Measurements from ENCODE around the gene PIEZO1. TPM values are rescaled to one million over a fixed set of nuclear protein-coding genes. Genes with fewer than 3 reads are reported as not detected.
A peak's percentile ranks its signal among the peaks of the same experiment; 100 is the strongest.

PIEZO1 gene
- total and polyA plus RNA-seq, 10 of the 15 experiments (the other 5 are each of a cell fraction or from before 2014, with no cell fraction given) = 1.3 to 169 (median 33.4) TPM

DNA sequence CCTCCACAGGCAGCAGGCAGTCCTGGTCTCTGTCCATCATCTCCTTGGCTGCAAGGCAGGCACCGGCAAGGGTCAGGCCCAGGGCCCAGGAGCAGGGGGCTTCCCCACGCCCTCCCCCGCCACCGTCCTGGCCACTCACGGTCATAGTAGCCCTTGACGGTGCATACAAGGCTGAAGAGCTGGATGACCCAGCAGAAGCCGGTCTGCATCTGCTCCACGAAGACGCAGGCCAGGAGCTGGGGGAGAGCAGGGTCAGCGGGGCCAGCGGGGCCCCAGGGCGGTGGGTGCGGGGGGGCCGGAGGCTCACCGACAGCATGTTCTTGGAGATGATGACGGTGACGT lies 58.6 kb downstream of the PIEZO1 start:
- Histone ChIP-seq H3K27ac (ENCODE audit: control insufficient read depth, insufficient read depth) (no peak overlapping the region), H3K27me3 (replicated peaks in 1 of 2; ENCODE audit: control insufficient read depth in 2 of 2, insufficient read depth in 2 of 2, low read length in 1 of 2) (no peaks in the 10 kb centered on the region), H3K79me2 (ENCODE audit: control insufficient read depth, insufficient read depth, low read length) (no peaks in the 10 kb centered on the region), H3K9me3 (replicated peaks; ENCODE audit: control insufficient read depth, insufficient read depth, low read length) (no peaks in the 10 kb centered on the region), H4K20me1 (ENCODE audit: control insufficient read depth, insufficient read depth) (no peaks in the 10 kb centered on the region), H3K4me2 (ENCODE audit: control insufficient read depth, insufficient read depth) (no peak overlapping the region), H3K9ac (ENCODE audit: control insufficient read depth, insufficient read depth, low read length) (no peak overlapping the region), H3K4me1 (ENCODE audit: control insufficient read depth, insufficient read depth, low read length) (no peaks in the 10 kb centered on the region), H3K4me3 (no peak overlapping the region), H3K36me3 (ENCODE audit: control insufficient read depth in 2 of 2, insufficient read depth in 2 of 2, low read length in 1 of 2) (peaks cover 3 to 54% of the 10 kb centered on the region in 2 experiments), H2AFZ (ENCODE audit: control insufficient read depth, low read depth, low read length) (no peak overlapping the region)
- no TSS peak for BruUV-seq (replicated peaks)
- CTCF ChIA-PET = no interaction called here
- ATAC-seq (no peak), DNase-seq (ENCODE audit: low read depth, low spot score) (no peak), FAIRE-seq (no peak)
- SMC1A ChIA-PET (ENCODE audit: uncharacterized antibody, unreplicated experiment) = no interaction called here
- POLR2A ChIA-PET = no interaction called here
- in situ Hi-C loops (cut with MboI) (no loop called here), intact Hi-C loops (cut with micrococcal nuclease; ENCODE audit: unreplicated experiment) (no loop called here)
- TF ChIP-seq PAX5 (IDR thresholded peaks at IDR 0.05; ENCODE audit: borderline replicate concordance, low read depth, low read length) (no peak), CEBPB (IDR thresholded peaks at IDR 0.05; ENCODE audit: borderline replicate concordance in 1 of 2, low read depth in 2 of 2, low read length in 2 of 2) (no peak), RELA (IDR thresholded peaks at IDR 0.05; ENCODE audit: borderline replicate concordance, partially characterized antibody) (no peak), POLR2A (IDR thresholded peaks at IDR 0.05; ENCODE audit: low read depth, low read length) (0 out of 2 replicates have a peak, but pooled peaks have one; percentile 15), MXI1 (IDR thresholded peaks at IDR 0.05; ENCODE audit: low read depth, low read length) (no peak), CBX3 (IDR thresholded peaks at IDR 0.05; ENCODE audit: borderline replicate concordance, low read depth) (no peak)
- RAD21 ChIA-PET (ENCODE audit: unreplicated experiment) = no interaction called here
- WGBS (ENCODE audit: insufficient coverage, insufficient replicate concordance, low lambda C conversion rate, missing lambda C conversion rate) = 98% methylated on average over 10 of the region's 17 CpGs

DNA sequence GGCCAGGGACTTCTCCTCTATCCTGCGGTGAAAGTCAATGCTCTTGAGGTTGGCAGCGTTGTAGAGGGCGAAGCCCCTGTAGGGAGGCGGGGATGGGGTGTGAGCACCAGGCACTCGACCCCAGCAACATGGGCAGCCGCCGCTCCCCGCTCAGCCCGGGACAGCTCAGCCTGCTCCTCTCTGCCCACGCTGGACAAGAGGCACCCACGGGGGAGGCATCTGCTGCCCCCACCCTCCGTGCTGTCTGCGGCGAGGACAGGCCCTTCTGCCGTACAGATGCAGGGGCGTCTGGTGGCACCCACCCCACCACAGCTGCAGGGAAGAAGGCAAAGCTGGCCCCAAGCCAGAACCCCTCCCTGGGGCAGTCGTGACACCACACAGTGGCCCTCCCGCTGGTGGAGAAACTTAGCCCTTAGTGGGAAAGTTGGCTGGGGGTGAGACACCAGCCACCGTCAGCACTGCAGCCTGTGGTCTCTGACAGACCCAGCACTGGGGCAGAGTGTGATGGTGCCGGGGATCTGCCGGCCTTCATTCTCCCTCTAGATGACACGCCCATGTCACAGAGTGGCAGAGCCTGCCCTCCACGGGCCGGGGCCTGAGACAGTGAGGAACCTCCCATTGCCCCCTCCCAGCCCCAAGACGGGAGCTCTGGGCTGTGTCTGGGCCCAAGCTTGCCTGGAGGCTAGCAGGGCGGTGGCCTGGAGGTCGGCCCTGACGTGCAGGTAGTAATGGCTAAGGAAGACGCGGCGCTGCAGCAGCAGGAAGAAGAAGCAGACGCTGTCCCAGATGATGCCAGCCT lies 59.2 kb downstream of the PIEZO1 start:
- 84% methylated on average over 32 of the region's 32 CpGs for WGBS (ENCODE audit: insufficient coverage, insufficient replicate concordance, low lambda C conversion rate, missing lambda C conversion rate)
- Histone ChIP-seq H3K4me1 (ENCODE audit: control insufficient read depth, insufficient read depth, low read length) (no peaks in the 10 kb centered on the region), H3K27ac (ENCODE audit: control insufficient read depth, insufficient read depth) (no peak overlapping the region), H3K79me2 (ENCODE audit: control insufficient read depth, insufficient read depth, low read length) (no peaks in the 10 kb centered on the region), H2AFZ (ENCODE audit: control insufficient read depth, low read depth, low read length) (no peak overlapping the region), H3K9ac (ENCODE audit: control insufficient read depth, insufficient read depth, low read length) (no peak overlapping the region), H4K20me1 (ENCODE audit: control insufficient read depth, insufficient read depth) (no peaks in the 10 kb centered on the region), H3K4me3 (no peak overlapping the region), H3K36me3 (ENCODE audit: control insufficient read depth in 2 of 2, insufficient read depth in 2 of 2, low read length in 1 of 2) (peaks cover 0 to 54% of the 10 kb centered on the region in 2 experiments; a peak in 3 of 4 replicates), H3K4me2 (ENCODE audit: control insufficient read depth, insufficient read depth) (no peak overlapping the region), H3K9me3 (replicated peaks; ENCODE audit: control insufficient read depth, insufficient read depth, low read length) (no peaks in the 10 kb centered on the region), H3K27me3 (replicated peaks in 1 of 2; ENCODE audit: control insufficient read depth in 2 of 2, insufficient read depth in 2 of 2, low read length in 1 of 2) (no peaks in the 10 kb centered on the region)
- DNase-seq (ENCODE audit: low read depth, low spot score) (no peak), ATAC-seq (no peak), FAIRE-seq (no peak)
- in situ Hi-C loops (cut with MboI) = no loop called here
- ChIA-PET POLR2A (no interaction called here), RAD21 (ENCODE audit: unreplicated experiment) (no interaction called here), SMC1A (ENCODE audit: uncharacterized antibody, unreplicated experiment) (interaction anchor here (1.1 kb wide), 1 partner anchor 11 kb away, joined by 4 read pairs; no protein-coding TSS in a partner anchor), CTCF (no interaction called here)
- TF ChIP-seq YBX1 (IDR thresholded peaks at IDR 0.05) (no peak), NR2C1 (IDR thresholded peaks at IDR 0.05) (no peak), SIN3A (IDR thresholded peaks at IDR 0.05; ENCODE audit: low read depth, low read length) (no peak), TARDBP (IDR thresholded peaks at IDR 0.05; ENCODE audit: borderline replicate concordance) (no peak)
- no TSS peak for BruUV-seq (replicated peaks)
- intact Hi-C loops (cut with micrococcal nuclease; ENCODE audit: unreplicated experiment) = no loop called here

All from GM12878 (cell line).